GM18909 (cell line): ENCODE measurements around the gene STAC.
"Not testable (repeated sequence)": the region's sequence is repeated elsewhere in the genome, so short reads cannot be mapped to it uniquely, and the experiment has no call there.

Experiments used
- ATAC-seq: cut with Tn5 transposase; IDR thresholded peaks from one replicate; pipeline ENCODE4 v1.9.1; 2021; ENCODE audit warnings: mild to moderate bottlenecking; ENCODE audit not compliant: unreplicated experiment, poor library complexity

STAC gene

GRCh38 chr3:36409862-36410261 lies 29.6 kb downstream of the STAC start:
- ATAC-seq, result no peak

- no peak for ATAC-seq
Observed at GRCh38 chr3:36411587-36411986, 31.3 kb downstream of the STAC start.

GRCh38 chr3:36416599-36416998 lies 36.3 kb downstream of the STAC start:
- ATAC-seq, result no peak

- no peak for ATAC-seq
Observed at GRCh38 chr3:36417237-36417636, 36.9 kb downstream of the STAC start.

- no peak for ATAC-seq
Observed at GRCh38 chr3:36418296-36418695, 38.0 kb downstream of the STAC start.

- ATAC-seq, result no peak
Observed at GRCh38 chr3:36428445-36428844, 48.1 kb downstream of the STAC start.

- no peak for ATAC-seq
Observed at GRCh38 chr3:36429986-36430485, 49.7 kb downstream of the STAC start.

- ATAC-seq, result no peak
Observed at GRCh38 chr3:36433511-36433910, 53.2 kb downstream of the STAC start.

- ATAC-seq, result no peak
Observed at GRCh38 chr3:36434687-36435426, 54.6 kb downstream of the STAC start.

GRCh38 chr3:36443028-36443686 lies 62.9 kb downstream of the STAC start:
- ATAC-seq, result no peak

- ATAC-seq, result no peak
Observed at GRCh38 chr3:36444909-36445308, 64.6 kb downstream of the STAC start.

GRCh38 chr3:36446276-36446675 lies 66.0 kb downstream of the STAC start:
- no peak for ATAC-seq

- ATAC-seq, result no peak
Observed at GRCh38 chr3:36447061-36447460, 66.8 kb downstream of the STAC start.

GRCh38 chr3:36451816-36452215 lies 71.5 kb downstream of the STAC start:
- ATAC-seq, result no peak

- not testable (repeated sequence) for ATAC-seq
Observed at GRCh38 chr3:36453213-36453612, 72.9 kb downstream of the STAC start.

- ATAC-seq, result not testable (repeated sequence)
Observed at GRCh38 chr3:36453896-36454295, 73.6 kb downstream of the STAC start.

GRCh38 chr3:36455406-36455805 lies 75.1 kb downstream of the STAC start:
- ATAC-seq, result no peak

GRCh38 chr3:36456784-36457183 lies 76.5 kb downstream of the STAC start:
- ATAC-seq, result no peak

GRCh38 chr3:36457667-36458066 lies 77.4 kb downstream of the STAC start:
- ATAC-seq, result no peak

GRCh38 chr3:36459177-36459576 lies 78.9 kb downstream of the STAC start:
- ATAC-seq, result no peak

- ATAC-seq, result no peak
Observed at GRCh38 chr3:36461597-36461996, 81.3 kb downstream of the STAC start.

GRCh38 chr3:36472045-36472444 lies 91.7 kb downstream of the STAC start:
- not testable (repeated sequence) for ATAC-seq
